ENCODE data around the gene CEP128. TPM values are rescaled to one million over a fixed set of nuclear protein-coding genes. Genes with fewer than 3 reads are reported as not detected.

The CEP128 gene
- total and polyA plus RNA-seq, 2 experiments from 2014 or later, result 7.6 to 17.6 TPM

- TF ChIP-seq CREB1 (CRISPR knock-in tag; IDR thresholded peaks at IDR 0.05; ENCODE audit: low read depth), result no peak
- no peak for TF ChIP-seq ZNF114 (CRISPR knock-in tag; IDR thresholded peaks at IDR 0.05)
- TF ChIP-seq EZH2 (IDR thresholded peaks at IDR 0.05; ENCODE audit: low read depth, unreplicated experiment), result no peak
Measured at GRCh38 chr14:80933282-80933681, 8.3 kb downstream of the CEP128 start (continued).

GRCh38 chr14:80930836-80931389, 10.6 kb downstream of the CEP128 start:
- H3K4me1 Mint-ChIP-seq, result peaks cover 5% of the 10 kb centered on the region; the same call in 2 of the 3 replicates
- Histone ChIP-seq H3K27me3 (ENCODE audit: insufficient read depth) (no peaks in the 10 kb centered on the region), H4K20me1 (replicated peaks; ENCODE audit: insufficient read depth) (no peaks in the 10 kb centered on the region; the same call in 1 of the 2 replicates), H3K9me2 (ENCODE audit: insufficient read depth) (no peaks in the 10 kb centered on the region), H3K4me3 (no peak overlapping the region), H3K36me3 (ENCODE audit: insufficient read depth) (no peaks in the 10 kb centered on the region), H3K79me2 (replicated peaks; ENCODE audit: insufficient read depth) (peaks cover 18% of the 10 kb centered on the region), H3K4me1 (ENCODE audit: insufficient read depth) (no peaks in the 10 kb centered on the region), H3K27ac (ENCODE audit: low read depth) (no peak overlapping the region), H3F3A (replicated peaks; ENCODE audit: low read depth) (no peaks in the 10 kb centered on the region), H2AFZ (no peak overlapping the region), H3K4me2 (no peak overlapping the region)
- DNase-seq (ENCODE audit: low spot score), result no peak
- no peaks in the 10 kb centered on the region for H3K27me3 Mint-ChIP-seq (ENCODE audit: insufficient read depth, low read depth, poor library complexity)
- no peak overlapping the region for H3K27ac Mint-ChIP-seq
- ATAC-seq, result no peak
- no peak overlapping the region for H3K4me3 Mint-ChIP-seq
- H3K9me3 Mint-ChIP-seq, result no peaks in the 10 kb centered on the region
- no peaks in the 10 kb centered on the region; the same call in 2 of the 3 replicates for H3K36me3 Mint-ChIP-seq (ENCODE audit: low read depth)
- TF ChIP-seq ZNF462 (CRISPR knock-in tag; IDR thresholded peaks at IDR 0.05) (no peak), ETS1 (IDR thresholded peaks at IDR 0.05) (no peak), JUNB (IDR thresholded peaks at IDR 0.05; ENCODE audit: unreplicated experiment) (no peak), NANOG (IDR thresholded peaks at IDR 0.05; ENCODE audit: borderline replicate concordance) (no peak), ZNF114 (CRISPR knock-in tag; IDR thresholded peaks at IDR 0.05) (no peak), ZNF331 (CRISPR knock-in tag; IDR thresholded peaks at IDR 0.05; ENCODE audit: low read depth) (no peak), EZH2phosphoT487 (IDR thresholded peaks at IDR 0.05; ENCODE audit: unreplicated experiment) (no peak), EZH2 (IDR thresholded peaks at IDR 0.05; ENCODE audit: low read depth, unreplicated experiment) (no peak), STAT1 (IDR thresholded peaks at IDR 0.05; ENCODE audit: unreplicated experiment) (no peak), POLR2AphosphoS5 (IDR thresholded peaks at IDR 0.05; ENCODE audit: low read depth) (no peak), CTCF (conservative IDR thresholded peaks at IDR 0.05; ENCODE audit: low read depth in 2 of 2) (no peak), CREB1 (CRISPR knock-in tag; IDR thresholded peaks at IDR 0.05; ENCODE audit: low read depth) (no peak), REST (IDR thresholded peaks at IDR 0.05; ENCODE audit: unreplicated experiment) (no peak)
